ENCODE measurements around the gene XRN1. TPM values are rescaled to one million over a fixed set of nuclear protein-coding genes. Genes with fewer than 3 reads are reported as not detected.

Gene XRN1, protein sequence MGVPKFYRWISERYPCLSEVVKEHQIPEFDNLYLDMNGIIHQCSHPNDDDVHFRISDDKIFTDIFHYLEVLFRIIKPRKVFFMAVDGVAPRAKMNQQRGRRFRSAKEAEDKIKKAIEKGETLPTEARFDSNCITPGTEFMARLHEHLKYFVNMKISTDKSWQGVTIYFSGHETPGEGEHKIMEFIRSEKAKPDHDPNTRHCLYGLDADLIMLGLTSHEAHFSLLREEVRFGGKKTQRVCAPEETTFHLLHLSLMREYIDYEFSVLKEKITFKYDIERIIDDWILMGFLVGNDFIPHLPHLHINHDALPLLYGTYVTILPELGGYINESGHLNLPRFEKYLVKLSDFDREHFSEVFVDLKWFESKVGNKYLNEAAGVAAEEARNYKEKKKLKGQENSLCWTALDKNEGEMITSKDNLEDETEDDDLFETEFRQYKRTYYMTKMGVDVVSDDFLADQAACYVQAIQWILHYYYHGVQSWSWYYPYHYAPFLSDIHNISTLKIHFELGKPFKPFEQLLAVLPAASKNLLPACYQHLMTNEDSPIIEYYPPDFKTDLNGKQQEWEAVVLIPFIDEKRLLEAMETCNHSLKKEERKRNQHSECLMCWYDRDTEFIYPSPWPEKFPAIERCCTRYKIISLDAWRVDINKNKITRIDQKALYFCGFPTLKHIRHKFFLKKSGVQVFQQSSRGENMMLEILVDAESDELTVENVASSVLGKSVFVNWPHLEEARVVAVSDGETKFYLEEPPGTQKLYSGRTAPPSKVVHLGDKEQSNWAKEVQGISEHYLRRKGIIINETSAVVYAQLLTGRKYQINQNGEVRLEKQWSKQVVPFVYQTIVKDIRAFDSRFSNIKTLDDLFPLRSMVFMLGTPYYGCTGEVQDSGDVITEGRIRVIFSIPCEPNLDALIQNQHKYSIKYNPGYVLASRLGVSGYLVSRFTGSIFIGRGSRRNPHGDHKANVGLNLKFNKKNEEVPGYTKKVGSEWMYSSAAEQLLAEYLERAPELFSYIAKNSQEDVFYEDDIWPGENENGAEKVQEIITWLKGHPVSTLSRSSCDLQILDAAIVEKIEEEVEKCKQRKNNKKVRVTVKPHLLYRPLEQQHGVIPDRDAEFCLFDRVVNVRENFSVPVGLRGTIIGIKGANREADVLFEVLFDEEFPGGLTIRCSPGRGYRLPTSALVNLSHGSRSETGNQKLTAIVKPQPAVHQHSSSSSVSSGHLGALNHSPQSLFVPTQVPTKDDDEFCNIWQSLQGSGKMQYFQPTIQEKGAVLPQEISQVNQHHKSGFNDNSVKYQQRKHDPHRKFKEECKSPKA (N-terminal part only)
- 8.0 and 11.9 TPM in 2 replicates for total RNA-seq

DNA sequence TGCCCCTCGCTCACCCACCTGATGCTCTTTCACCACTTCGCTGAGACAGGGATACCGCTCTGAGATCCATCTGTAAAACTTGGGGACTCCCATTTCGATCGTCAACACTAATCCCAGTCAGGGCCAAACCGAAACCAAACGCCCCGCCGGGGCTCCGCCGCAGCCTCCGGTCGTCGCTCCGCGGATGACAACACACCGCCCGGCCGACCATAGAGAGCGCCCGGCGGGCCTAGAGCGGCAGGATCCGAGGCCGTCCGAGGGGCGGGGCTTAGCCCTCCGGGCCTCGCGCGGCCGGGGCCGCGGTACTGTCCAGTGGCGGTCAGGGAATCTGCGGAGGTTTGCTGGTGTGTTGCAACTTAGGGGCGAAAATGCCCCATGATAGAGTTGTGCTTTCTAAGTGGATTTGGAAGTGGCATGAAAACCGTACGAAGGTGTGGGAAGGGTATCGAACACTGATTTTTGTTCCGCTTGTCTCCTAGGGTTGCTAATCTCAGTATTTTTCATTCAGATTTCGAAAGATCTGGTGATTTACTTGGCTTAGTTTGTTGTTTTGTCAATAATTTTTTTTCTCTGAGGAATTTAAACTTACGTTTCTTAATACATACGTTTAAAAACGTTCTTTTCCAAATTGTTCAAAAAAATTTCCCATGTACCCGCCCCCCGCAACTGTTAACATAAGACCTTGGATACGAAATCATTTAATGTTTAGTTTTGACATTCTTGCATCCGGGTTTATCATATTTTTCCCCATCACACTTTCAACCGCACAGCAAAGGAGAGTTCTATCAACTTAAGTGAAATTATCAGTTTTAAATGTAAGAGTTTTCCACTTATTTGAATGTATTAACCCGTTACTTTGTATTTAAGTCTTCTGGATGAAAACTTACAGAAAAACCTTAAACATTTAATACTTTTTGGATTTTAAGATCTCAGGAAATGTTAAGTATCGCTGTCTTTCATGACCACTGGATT, at the start of gene XRN1:
Gene XRN1, minus strand, starts transcription at position 186 of the 972 bp plus-strand sequence. Its CDS starts 93 bp downstream, at position 93.
- TF ChIP-seq, protein P1, sequence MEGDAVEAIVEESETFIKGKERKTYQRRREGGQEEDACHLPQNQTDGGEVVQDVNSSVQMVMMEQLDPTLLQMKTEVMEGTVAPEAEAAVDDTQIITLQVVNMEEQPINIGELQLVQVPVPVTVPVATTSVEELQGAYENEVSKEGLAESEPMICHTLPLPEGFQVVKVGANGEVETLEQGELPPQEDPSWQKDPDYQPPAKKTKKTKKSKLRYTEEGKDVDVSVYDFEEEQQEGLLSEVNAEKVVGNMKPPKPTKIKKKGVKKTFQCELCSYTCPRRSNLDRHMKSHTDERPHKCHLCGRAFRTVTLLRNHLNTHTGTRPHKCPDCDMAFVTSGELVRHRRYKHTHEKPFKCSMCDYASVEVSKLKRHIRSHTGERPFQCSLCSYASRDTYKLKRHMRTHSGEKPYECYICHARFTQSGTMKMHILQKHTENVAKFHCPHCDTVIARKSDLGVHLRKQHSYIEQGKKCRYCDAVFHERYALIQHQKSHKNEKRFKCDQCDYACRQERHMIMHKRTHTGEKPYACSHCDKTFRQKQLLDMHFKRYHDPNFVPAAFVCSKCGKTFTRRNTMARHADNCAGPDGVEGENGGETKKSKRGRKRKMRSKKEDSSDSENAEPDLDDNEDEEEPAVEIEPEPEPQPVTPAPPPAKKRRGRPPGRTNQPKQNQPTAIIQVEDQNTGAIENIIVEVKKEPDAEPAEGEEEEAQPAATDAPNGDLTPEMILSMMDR (conservative IDR thresholded peaks at IDR 0.05; ENCODE audit: low read depth, low read length) = no peak
- H3K4me3 ChIP-seq (ENCODE audit: low read depth, low read length) = peak within 1 kb of the TSS; percentile 96
- peak; percentile 37 for DNase-seq (ENCODE audit: low read depth)

- TF ChIP-seq, protein P1 (conservative IDR thresholded peaks at IDR 0.05; ENCODE audit: low read depth, low read length) = no peak
- H3K4me3 ChIP-seq (ENCODE audit: low read depth, low read length) = no peak overlapping the region
- DNase-seq (ENCODE audit: low read depth) = no peak
Measured at GRCh38 chr3:142495103-142495502, 47.3 kb upstream of the XRN1 start.

GRCh38 chr3:142492184-142492583, 44.3 kb upstream of the XRN1 start:
- H3K4me3 ChIP-seq (ENCODE audit: low read depth, low read length) = no peak overlapping the region
- no peak for DNase-seq (ENCODE audit: low read depth)
- TF ChIP-seq, protein P1 (conservative IDR thresholded peaks at IDR 0.05; ENCODE audit: low read depth, low read length) = no peak

- DNase-seq (ENCODE audit: low read depth) = no peak
Measured at GRCh38 chr3:142489572-142490323, 41.9 kb upstream of the XRN1 start.

GRCh38 chr3:142484912-142485435, 37.1 kb upstream of the XRN1 start:
- TF ChIP-seq, protein P1 (conservative IDR thresholded peaks at IDR 0.05; ENCODE audit: low read depth, low read length) = no peak
- no peak for DNase-seq (ENCODE audit: low read depth)
- no peak overlapping the region for H3K4me3 ChIP-seq (ENCODE audit: low read depth, low read length)

More at GRCh38 chr3:142489572-142490323, 41.9 kb upstream of the XRN1 start:
- H3K4me3 ChIP-seq (ENCODE audit: low read depth, low read length) = no peak overlapping the region
- TF ChIP-seq, protein P1 (conservative IDR thresholded peaks at IDR 0.05; ENCODE audit: low read depth, low read length) = no peak

Measured in epithelial cell of proximal tubule (primary cell).